ENCODE results near the gene KCNQ1. TPM values are rescaled to one million over a fixed set of nuclear protein-coding genes. Genes with fewer than 3 reads are reported as not detected.
A peak's percentile ranks its signal among the peaks of the same experiment; 100 is the strongest.

KCNQ1 gene, protein sequence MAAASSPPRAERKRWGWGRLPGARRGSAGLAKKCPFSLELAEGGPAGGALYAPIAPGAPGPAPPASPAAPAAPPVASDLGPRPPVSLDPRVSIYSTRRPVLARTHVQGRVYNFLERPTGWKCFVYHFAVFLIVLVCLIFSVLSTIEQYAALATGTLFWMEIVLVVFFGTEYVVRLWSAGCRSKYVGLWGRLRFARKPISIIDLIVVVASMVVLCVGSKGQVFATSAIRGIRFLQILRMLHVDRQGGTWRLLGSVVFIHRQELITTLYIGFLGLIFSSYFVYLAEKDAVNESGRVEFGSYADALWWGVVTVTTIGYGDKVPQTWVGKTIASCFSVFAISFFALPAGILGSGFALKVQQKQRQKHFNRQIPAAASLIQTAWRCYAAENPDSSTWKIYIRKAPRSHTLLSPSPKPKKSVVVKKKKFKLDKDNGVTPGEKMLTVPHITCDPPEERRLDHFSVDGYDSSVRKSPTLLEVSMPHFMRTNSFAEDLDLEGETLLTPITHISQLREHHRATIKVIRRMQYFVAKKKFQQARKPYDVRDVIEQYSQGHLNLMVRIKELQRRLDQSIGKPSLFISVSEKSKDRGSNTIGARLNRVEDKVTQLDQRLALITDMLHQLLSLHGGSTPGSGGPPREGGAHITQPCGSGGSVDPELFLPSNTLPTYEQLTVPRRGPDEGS
- 10 to 100 TPM in 2 of 4 donors, 1 to 10 TPM in 2; 2.3 to 13.0 (median 10.0) TPM for polyA plus RNA-seq (ENCODE audit: insufficient read length in 4 of 4)

- no peak for DNase-seq (ENCODE audit: low read depth in 4 of 4, low spot score in 3 of 4)
Measured at GRCh38 chr11:2444821-2445745, at the start of gene KCNQ1. Gene KCNQ1 (plus strand): TSS chr11:2445008. CDS start chr11:2445099, 91 bp downstream.

DNA sequence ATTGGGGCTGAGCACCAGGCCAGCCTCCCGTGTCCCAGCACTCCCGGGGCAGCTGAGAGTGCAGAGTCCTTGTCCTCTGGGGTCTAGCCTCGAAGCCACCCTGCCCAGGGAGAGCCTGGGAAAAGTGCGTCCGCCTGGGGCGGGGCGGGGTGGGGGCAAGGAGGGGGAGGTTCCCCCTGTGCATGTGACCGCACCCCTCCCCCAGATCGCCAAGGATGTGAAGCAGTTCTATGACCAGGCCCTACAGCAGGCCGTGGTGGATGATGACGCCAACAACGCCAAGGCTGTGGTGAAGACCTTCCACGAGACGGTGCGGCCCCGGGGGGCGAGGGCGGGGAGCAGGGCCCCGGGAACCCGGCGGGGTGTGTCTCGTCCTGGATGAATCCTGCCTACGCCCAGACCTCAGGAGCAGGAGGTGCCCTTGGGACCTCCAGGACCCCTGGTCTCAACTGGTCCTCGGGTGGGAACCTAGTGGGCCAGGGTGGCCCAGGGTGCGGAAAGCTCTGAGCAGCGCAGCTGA is 49.5 kb upstream of the KCNQ1 start:
- DNase-seq (ENCODE audit: low read depth in 4 of 4, low spot score in 3 of 4) = no peak

- DNase-seq (ENCODE audit: low read depth in 4 of 4, low spot score in 3 of 4) = no peak
Measured at GRCh38 chr11:2395856-2396255, 49.0 kb upstream of the KCNQ1 start.

DNA sequence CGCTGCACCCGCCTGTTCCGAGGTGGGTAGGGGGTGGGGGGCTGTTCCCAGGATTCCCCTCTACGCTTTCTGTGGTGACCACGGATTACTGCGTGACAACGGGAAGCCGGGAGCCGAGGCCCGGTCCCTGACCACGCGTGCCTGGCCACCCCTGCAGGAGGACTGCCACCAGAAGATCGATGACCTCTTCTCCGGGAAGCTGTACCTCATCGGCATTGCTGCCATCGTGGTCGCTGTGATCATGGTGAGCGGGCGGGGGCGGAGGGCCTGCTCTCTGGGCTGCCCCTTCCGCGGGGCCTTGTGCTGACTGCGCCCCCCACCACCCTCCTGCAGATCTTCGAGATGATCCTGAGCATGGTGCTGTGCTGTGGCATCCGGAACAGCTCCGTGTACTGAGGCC is 48.3 kb upstream of the KCNQ1 start:
- DNase-seq (ENCODE audit: low read depth in 4 of 4, low spot score in 3 of 4) = no peak

GRCh38 chr11:2397005-2397404 is 47.8 kb upstream of the KCNQ1 start:
- DNase-seq (ENCODE audit: low read depth in 4 of 4, low spot score in 3 of 4) = no peak

- no peak for DNase-seq (ENCODE audit: low read depth in 4 of 4, low spot score in 3 of 4)
Measured at GRCh38 chr11:2398664-2399355, 46.0 kb upstream of the KCNQ1 start.

GRCh38 chr11:2399488-2400068 is 45.2 kb upstream of the KCNQ1 start:
- DNase-seq (ENCODE audit: low read depth in 4 of 4, low spot score in 3 of 4) = no peak

GRCh38 chr11:2400069-2400761 is 44.6 kb upstream of the KCNQ1 start, which contains the start of gene TSSC4:
Gene TSSC4 (plus strand): TSS chr11:2400750. CDS start chr11:2402634, 1,884 bp downstream.
- peak; percentile 100 for DNase-seq (ENCODE audit: low read depth in 4 of 4, low spot score in 3 of 4)

DNA sequence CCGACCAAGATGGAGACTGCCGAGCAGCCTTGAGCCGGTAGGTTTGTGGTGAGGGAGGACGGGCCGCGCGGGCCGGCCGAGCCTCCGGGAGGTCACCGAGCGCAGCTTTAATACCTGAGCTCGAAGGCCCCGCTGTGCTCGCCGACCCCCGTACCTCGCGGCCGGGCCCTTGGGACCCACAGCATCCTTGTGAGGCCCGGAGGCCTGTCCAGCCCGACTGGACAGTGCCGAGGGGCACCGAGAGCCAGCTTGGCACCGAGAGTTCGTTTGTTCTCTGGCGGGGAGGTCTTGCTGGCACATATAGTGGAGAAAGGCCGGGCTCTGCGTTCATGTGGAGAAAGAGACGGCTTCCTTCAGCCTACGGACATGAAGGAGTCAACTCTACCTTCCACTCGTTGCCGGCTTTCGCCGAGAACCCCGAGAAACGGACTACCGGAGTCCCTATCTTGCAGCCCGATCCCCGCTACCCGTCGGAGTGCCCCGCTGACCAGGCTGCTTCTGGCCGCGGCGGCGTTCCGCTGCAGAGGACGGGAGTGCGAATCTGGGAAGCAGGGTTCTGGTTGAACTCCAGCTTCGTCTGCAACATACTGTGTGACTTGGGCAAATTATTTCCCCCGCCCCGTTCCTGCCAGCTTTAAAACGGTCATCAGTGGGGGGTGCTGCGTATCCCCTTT is 43.9 kb upstream of the KCNQ1 start:
- no peak for DNase-seq (ENCODE audit: low read depth in 4 of 4, low spot score in 3 of 4)

- DNase-seq (ENCODE audit: low read depth in 4 of 4, low spot score in 3 of 4) = no peak
Measured at GRCh38 chr11:2401436-2401984, 43.3 kb upstream of the KCNQ1 start.

DNA sequence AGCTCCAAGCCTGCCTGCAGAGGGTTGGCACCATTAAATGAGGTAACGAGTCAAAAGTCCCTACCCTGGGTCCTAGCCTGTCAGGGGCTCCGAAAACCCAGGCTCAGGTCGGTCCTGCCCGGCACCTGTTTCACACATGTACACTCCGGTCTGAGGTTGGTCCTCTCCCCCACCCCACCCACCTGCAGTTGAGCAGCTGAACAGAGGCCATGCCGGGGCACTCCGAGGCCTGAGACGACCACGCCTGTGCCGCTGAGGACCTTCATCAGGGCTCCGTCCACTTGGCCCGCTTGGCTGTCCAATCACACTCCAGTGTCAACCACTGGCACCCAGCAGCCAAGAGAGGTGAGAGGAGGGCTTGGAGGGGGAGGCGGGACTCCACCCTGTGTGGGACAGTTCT is 42.7 kb upstream of the KCNQ1 start:
- no peak for DNase-seq (ENCODE audit: low read depth in 4 of 4, low spot score in 3 of 4)

GRCh38 chr11:2402890-2403645 is 41.7 kb upstream of the KCNQ1 start:
- DNase-seq (ENCODE audit: low read depth in 4 of 4, low spot score in 3 of 4) = no peak

DNA sequence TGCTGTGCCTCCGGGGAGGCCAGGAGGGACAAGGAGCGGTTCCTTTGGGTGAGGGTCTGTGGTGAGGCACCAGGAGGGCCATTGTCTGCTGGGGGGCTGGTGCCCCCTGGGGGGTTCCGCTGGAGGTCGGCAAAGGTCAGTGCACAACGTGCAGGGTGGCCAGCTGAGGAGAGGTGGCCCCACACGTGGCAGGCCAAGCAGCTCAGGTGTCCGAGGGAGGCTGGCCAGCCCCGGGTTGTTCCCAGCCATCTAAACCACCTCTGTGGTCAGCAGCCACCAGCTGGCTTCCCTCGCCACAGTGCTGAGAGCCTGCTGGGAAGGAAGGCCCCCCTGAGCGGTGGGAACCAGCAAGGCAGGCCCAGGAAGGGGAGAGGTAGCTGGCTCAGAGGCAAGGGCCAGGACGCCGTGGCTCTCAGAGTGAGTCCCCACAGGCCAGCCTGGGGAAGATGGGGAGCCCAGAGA is 40.0 kb upstream of the KCNQ1 start:
- no peak for DNase-seq (ENCODE audit: low read depth in 4 of 4, low spot score in 3 of 4)

- peak in 2 of 4 donors; percentile 40 to 58 for DNase-seq (ENCODE audit: low read depth in 4 of 4, low spot score in 3 of 4)
Measured at GRCh38 chr11:2406451-2406850, 38.4 kb upstream of the KCNQ1 start.

- DNase-seq (ENCODE audit: low read depth in 4 of 4, low spot score in 3 of 4) = no peak
Measured at GRCh38 chr11:2406878-2407410, 37.9 kb upstream of the KCNQ1 start.

- no peak for DNase-seq (ENCODE audit: low read depth in 4 of 4, low spot score in 3 of 4)
Measured at GRCh38 chr11:2408671-2409070, 36.1 kb upstream of the KCNQ1 start.

DNA sequence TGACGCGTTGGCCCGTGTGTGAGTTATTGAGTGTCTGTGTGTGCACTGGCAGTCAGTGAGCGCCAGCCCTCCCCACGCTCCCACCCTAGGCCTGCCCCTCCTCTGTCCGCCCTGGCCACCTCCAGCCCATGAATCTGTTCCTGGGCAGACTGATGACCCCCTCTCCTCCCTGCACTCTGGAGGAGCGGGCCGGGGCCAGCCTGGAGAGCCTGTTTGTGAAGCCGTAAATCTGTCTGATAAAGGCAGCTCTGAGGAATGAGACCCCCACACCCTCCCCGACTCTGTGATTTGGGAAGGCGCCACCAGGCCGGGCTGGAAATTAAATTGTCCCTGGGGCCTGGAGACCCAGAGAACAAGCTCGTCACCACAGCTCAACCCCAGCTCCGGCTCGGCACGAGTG is 35.7 kb upstream of the KCNQ1 start:
- peak; percentile 72 to 83 (median 76) for DNase-seq (ENCODE audit: low read depth in 4 of 4, low spot score in 3 of 4)
